K562 (cell line): ENCODE measurements around the gene COPS6. TPM values are rescaled to one million over a fixed set of nuclear protein-coding genes. Genes with fewer than 3 reads are reported as not detected.

ENCODE experiments used
- ATAC-seq: fragments of 200-7000 bp; cut with Tn5 transposase; 3 replicates; pipeline ENCODE4 v1.9.1; 2020; ENCODE audit warnings: moderate library complexity
- BruUV-seq: library from RNA; stranded (reverse); fragments of 400-500 nt; replicated peaks from 2 replicates; lab custom pipeline; 2021; lab: Mats Ljungman, UMichigan
- CTCF ChIA-PET: fragments of 300-600 bp; formaldehyde crosslinking; extraction: SDS; loops from one replicate; lab custom pipeline; 2021; ENCODE audit warnings: low intra/inter-chr PET ratio; lab: Yijun Ruan, JAX
- POLR2A ChIA-PET: fragments of 300-600, 350-650 bp; sonication (Branson Sonifier 250); formaldehyde crosslinking; extraction: SDS; loops from one replicate; lab custom pipeline; 2021; ENCODE audit warnings: antibody characterized with exemption, inconsistent platforms; lab: Yijun Ruan, JAX
- DNase-seq, 4 experiments: peaks; one replicate each; pipeline versions ENCODE4 v3.0.0 to v3.0.0-alpha.2; 2011 to 2018; ENCODE audit warnings: low spot score in 3 of 4, mixed read lengths in 3 of 4; ENCODE audit errors: extremely low read depth in 1 of 4
- FAIRE-seq: peaks from 2 replicates; lab custom pipeline; 2011; peaks lifted over from hg19 to GRCh38; lab: Jason Lieb, UNC
- H2AFZ ChIP-seq: 2 replicates; pipeline ENCODE4 v1.6.0; 2011; ENCODE audit warnings: low read depth, low read length, control low read depth, inconsistent platforms
- H3K27ac ChIP-seq: fragments of 200-600 bp; 3 replicates; pipeline ENCODE4 v1.8.0; 2011; ENCODE audit warnings: low read depth, mild to moderate bottlenecking, control low read depth, inconsistent platforms, low read length, moderate library complexity, mixed read lengths; ENCODE audit errors: extremely low read depth
- H3K27me3 ChIP-seq, 2 experiments: fragments of 300-600 bp in 1 of 2; 2 replicates in 1 of 2; 3 replicates in 1 of 2; pipeline versions ENCODE4 v1.6.0 to v1.8.0; 2011; ENCODE audit warnings: inconsistent platforms in 2 of 2, low read length in 2 of 2, mild to moderate bottlenecking in 1 of 2, mixed read lengths in 1 of 2, moderate library complexity in 1 of 2; ENCODE audit not compliant: control insufficient read depth in 2 of 2, insufficient read depth in 2 of 2
- H3K36me3 ChIP-seq: fragments of 300-600 bp; 3 replicates; pipeline ENCODE4 v1.8.0; 2011; ENCODE audit warnings: mild to moderate bottlenecking, low read length, inconsistent platforms; ENCODE audit not compliant: control insufficient read depth, insufficient read depth
- H3K4me1 ChIP-seq, 2 experiments: fragments of 200-600 bp in 1 of 2; replicated peaks in 1 of 2; 2 replicates in 1 of 2; 3 replicates in 1 of 2; pipeline versions ENCODE4 v1.5.1 to v1.8.0; 2011; ENCODE audit warnings: inconsistent platforms in 2 of 2, low read length in 2 of 2, mild to moderate bottlenecking in 1 of 2, mixed read lengths in 1 of 2, moderate library complexity in 1 of 2; ENCODE audit not compliant: control insufficient read depth in 2 of 2, insufficient read depth in 2 of 2
- H3K4me2 ChIP-seq: 2 replicates; pipeline ENCODE4 v1.6.1; 2011; ENCODE audit warnings: low read length, control low read depth, inconsistent platforms, mixed read lengths; ENCODE audit not compliant: insufficient read depth
- H3K4me3 ChIP-seq: fragments of 200-600 bp; sonication (generic), shearing (Covaris generic); 2 replicates; pipeline ENCODE4 v1.5.1; 2016; ENCODE audit warnings: control low read depth, inconsistent platforms
- H3K79me2 ChIP-seq: fragments of 200-600 bp; 3 replicates; pipeline ENCODE4 v1.8.0; 2011; ENCODE audit warnings: low read length, inconsistent platforms; ENCODE audit not compliant: control insufficient read depth, insufficient read depth
- H3K9ac ChIP-seq, 2 experiments: 2 replicates each; pipeline versions ENCODE4 v1.6.0 to v1.6.1; 2011; ENCODE audit warnings: low read depth in 2 of 2, low read length in 2 of 2, control low read depth in 1 of 2, inconsistent platforms in 1 of 2, mild to moderate bottlenecking in 1 of 2, mixed read lengths in 1 of 2; ENCODE audit not compliant: insufficient read depth in 1 of 2
- H3K9me1 ChIP-seq: one replicate; pipeline ENCODE4 v1.6.0; 2011; ENCODE audit warnings: inconsistent platforms, mild to moderate bottlenecking, low read length, moderate library complexity; ENCODE audit not compliant: control insufficient read depth, insufficient read depth
- H3K9me3 ChIP-seq: replicated peaks from 2 replicates; pipeline ENCODE4 v1.5.1; 2011; ENCODE audit warnings: low read depth, low read length, inconsistent platforms; ENCODE audit not compliant: control insufficient read depth, insufficient read depth
- H4K20me1 ChIP-seq: replicated peaks from 2 replicates; pipeline ENCODE4 v1.6.1; 2011; ENCODE audit warnings: low read length, inconsistent platforms, mixed read lengths; ENCODE audit not compliant: control insufficient read depth, insufficient read depth
- CBFA2T3 ChIP-seq: fragments of 450-650 bp; IDR thresholded peaks from 2 replicates; pipeline ENCODE4 v1.6.1; 2017
- DPF2 ChIP-seq: fragments of 450-650 bp; IDR thresholded peaks from 2 replicates; pipeline ENCODE4 v1.6.1; 2016
- ELF4 ChIP-seq: fragments of 450-650 bp; formaldehyde crosslinking; IDR thresholded peaks from 2 replicates; pipeline ENCODE4 v1.4.0; 2022; ENCODE audit warnings: missing genetic modification characterization
- EP400 ChIP-seq: fragments of 450-650 bp; IDR thresholded peaks from 2 replicates; pipeline ENCODE4 v1.6.1; 2017; ENCODE audit warnings: antibody characterized with exemption, mild to moderate bottlenecking, moderate library complexity
- FOXK2 ChIP-seq, 2 experiments: fragments of 450-650 bp; IDR thresholded peaks in 1 of 2; conservative IDR thresholded peaks in 1 of 2; 2 replicates each; pipeline ENCODE4 v1.6.1; 2016; ENCODE audit warnings: low read depth in 2 of 2, mild to moderate bottlenecking in 1 of 2
- GABPB1 ChIP-seq: sonication (generic); formaldehyde crosslinking; IDR thresholded peaks from 2 replicates; pipeline ENCODE4 v1.8.0; 2022; ENCODE audit warnings: mild to moderate bottlenecking, missing genetic modification reagents
- NR4A1 ChIP-seq, 2 experiments: fragments of 250-450 bp in 1 of 2; fragments of 450-650 bp in 1 of 2; sonication (Bioruptor Pico) in 1 of 2; IDR thresholded peaks; 2 replicates each; pipeline versions ENCODE4 v1.4.0 to v1.6.1; 2016 to 2020; ENCODE audit warnings: mild to moderate bottlenecking in 2 of 2, missing compliant biosample characterization in 1 of 2, missing genetic modification characterization in 1 of 2, moderate library complexity in 1 of 2
- SMAD4 ChIP-seq: fragments of 250-450 bp; sonication (Bioruptor Pico); conservative IDR thresholded peaks from 2 replicates; pipeline ENCODE4 v1.8.0; 2021; ENCODE audit warnings: inconsistent platforms, mild to moderate bottlenecking, moderate library complexity
- SREBF1 ChIP-seq: fragments of 150-350 bp; IDR thresholded peaks from 2 replicates; pipeline ENCODE4 v1.6.1; 2014; ENCODE audit warnings: antibody characterized with exemption, low read depth, low read length, borderline replicate concordance
- TCF3 ChIP-seq: sonication (generic); formaldehyde crosslinking; IDR thresholded peaks from 2 replicates; pipeline ENCODE4 v1.4.0; 2020; ENCODE audit warnings: mild to moderate bottlenecking, missing genetic modification reagents
- ZNF263 ChIP-seq: sonication (generic); formaldehyde crosslinking; IDR thresholded peaks from 2 replicates; pipeline ENCODE4 v1.8.0; 2022; ENCODE audit warnings: mild to moderate bottlenecking, missing genetic modification reagents, borderline replicate concordance
- ZNF347 ChIP-seq: fragments of 450-650 bp; formaldehyde crosslinking; IDR thresholded peaks from 2 replicates; pipeline ENCODE4 v1.4.0; 2020; ENCODE audit warnings: low read depth, mild to moderate bottlenecking, moderate library complexity
- ZNF583 ChIP-seq: fragments of 250-450 bp; sonication (Bioruptor Pico); IDR thresholded peaks from 2 replicates; pipeline ENCODE4 v1.4.0; 2020
- ZNF766 ChIP-seq: fragments of 200-800 bp; sonication (Bioruptor generic); conservative IDR thresholded peaks from 2 replicates; pipeline ENCODE4 v1.6.1; 2016; ENCODE audit warnings: missing genetic modification characterization, missing compliant biosample characterization
- WGBS: fragments of 100-300 bp; shearing (Covaris generic); methylation state at CpG from one replicate; pipeline ENCODE4 v1.1.6; 2016; ENCODE audit warnings: low coverage, mixed read lengths; ENCODE audit not compliant: insufficient coverage; ENCODE audit errors: missing lambda C conversion rate; 5-methylcytosine and 5-hydroxymethylcytosine counted together
- in situ Hi-C: fragments of 300-500 bp; cut with MboI; formaldehyde crosslinking; loops from 4 replicates; pipeline ENCODE4 v1.15.0; 2018; ENCODE audit warnings: inconsistent platforms, mixed read lengths
- intact Hi-C: fragments of 100-400 bp; cut with micrococcal nuclease; formaldehyde crosslinking; loops from 2 replicates; pipeline ENCODE4 v1.14.2; 2022
- polyA plus RNA-seq, 8 experiments: library from polyadenylated mRNA; depleted of rRNA in 4 of 8; stranded (reverse) in 5 of 8; unstranded in 3 of 8; fragments of >200 nt; fragmentation: Nextera tagmentation in 2 of 8; fragmentation: Illumina TruSeq in 1 of 8; extraction: Ambion mirVana in 2 of 8; extraction: Trizol in 1 of 8; gene quantifications; 2 replicates each; pipeline versions ENCODE4 v1.2.1 to v1.2.3, GENCODE V29; 2011 to 2014; ENCODE audit warnings: inconsistent platforms in 1 of 8, missing spikeins in 1 of 8
- total RNA-seq, 7 experiments: library from RNA; depleted of rRNA in 6 of 7; stranded (reverse); fragments of >200 nt in 6 of 7; fragmentation: Illumina TruSeq in 2 of 7; extraction: Trizol in 2 of 7; gene quantifications; 2 replicates each; pipeline versions ENCODE4 v1.2.1 to v1.2.3, GENCODE V29; 2011 to 2021; ENCODE audit warnings: low replicate concordance in 1 of 7
- TF ChIP-seq, protein P1 (sequence below): sonication (generic); formaldehyde crosslinking; IDR thresholded peaks from 2 replicates; pipeline ENCODE4 v1.8.0; 2022; ENCODE audit warnings: mild to moderate bottlenecking, missing genetic modification reagents
- TF ChIP-seq, protein P2 (sequence below), 3 experiments: fragments of 200-800 bp in 1 of 3; sonication (Bioruptor generic) in 1 of 3; sonication (generic) in 1 of 3; formaldehyde crosslinking in 1 of 3; IDR thresholded peaks; 2 replicates each; pipeline versions ENCODE4 v1.6.1 to v1.8.0; 2016 to 2022; ENCODE audit warnings: mild to moderate bottlenecking in 2 of 3, missing compliant biosample characterization in 2 of 3, missing genetic modification characterization in 2 of 3, missing genetic modification reagents in 1 of 3

Gene COPS6
- total and polyA plus RNA-seq, 9 of the 15 experiments (the other 6 are each of a cell fraction or from before 2014, with no cell fraction given): 63.0 to 331 (median 168) TPM

DNA sequence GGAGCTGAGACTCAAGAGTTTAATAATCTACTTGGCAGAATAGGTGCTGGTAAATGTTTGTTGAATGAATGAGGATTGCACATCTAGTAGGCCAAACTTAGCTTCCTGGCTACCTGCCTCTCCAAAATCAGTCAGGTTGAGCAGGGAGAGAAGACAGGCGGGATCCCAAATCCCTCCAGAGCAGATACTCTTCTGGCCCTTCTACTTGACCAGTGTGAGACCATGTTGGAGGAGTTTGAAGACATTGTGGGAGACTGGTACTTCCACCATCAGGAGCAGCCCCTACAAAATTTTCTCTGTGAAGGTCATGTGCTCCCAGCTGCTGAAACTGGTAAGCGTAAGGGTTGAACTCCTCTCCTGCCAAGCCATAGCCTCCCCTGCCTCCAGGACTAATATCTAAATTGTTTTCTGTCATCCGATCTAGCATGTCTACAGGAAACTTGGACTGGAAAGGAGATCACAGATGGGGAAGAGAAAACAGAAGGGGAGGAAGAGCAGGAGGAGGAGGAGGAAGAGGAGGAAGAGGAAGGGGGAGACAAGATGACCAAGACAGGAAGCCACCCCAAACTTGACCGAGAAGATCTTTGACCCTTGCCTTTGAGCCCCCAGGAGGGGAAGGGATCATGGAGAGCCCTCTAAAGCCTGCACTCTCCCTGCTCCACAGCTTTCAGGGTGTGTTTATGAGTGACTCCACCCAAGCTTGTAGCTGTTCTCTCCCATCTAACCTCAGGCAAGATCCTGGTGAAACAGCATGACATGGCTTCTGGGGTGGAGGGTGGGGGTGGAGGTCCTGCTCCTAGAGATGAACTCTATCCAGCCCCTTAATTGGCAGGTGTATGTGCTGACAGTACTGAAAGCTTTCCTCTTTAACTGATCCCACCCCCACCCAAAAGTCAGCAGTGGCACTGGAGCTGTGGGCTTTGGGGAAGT, 35.8 kb downstream of the COPS6 start:
- POLR2A ChIA-PET: interaction anchor here (0.6 to 5.7 kb wide), 23 partner anchors 9 to 877 kb away, joined by 3 to 45 read pairs (median 3); partner anchors contain the start of genes AP4M1, COPS6, MCM7 and MEPCE
- peak overlapping the region; percentile 61 to 69; a peak in 3 of 4 replicates for H3K9ac ChIP-seq
- H3K27me3 ChIP-seq: no peaks in the 10 kb centered on the region
- peaks cover 42 to 70% of the 10 kb centered on the region in 2 experiments for H3K4me1 ChIP-seq
- 50% methylated on average over 4 of the region's 4 CpGs for WGBS
- no peaks in the 10 kb centered on the region for H3K9me3 ChIP-seq
- no peak overlapping the region for H2AFZ ChIP-seq
- intact Hi-C loops: loop anchor here (5.0 kb wide), 2 partner anchors 77 to 147 kb away; partner anchors contain the start of genes AZGP1 and ZSCAN21
- ATAC-seq (peak; percentile 33), DNase-seq (peak; percentile 48 to 80 (median 63)), FAIRE-seq (peak; percentile 77)
- H4K20me1 ChIP-seq: 0 out of 2 replicates have a peak, but pooled peaks cover 3% of the 10 kb centered on the region
- no peaks in the 10 kb centered on the region for H3K9me1 ChIP-seq
- H3K27ac ChIP-seq: peak overlapping the region; percentile 80
- no TSS peak for BruUV-seq
- H3K4me2 ChIP-seq: peak overlapping the region; percentile 74
- no peak overlapping the region; the same call in 1 of the 2 replicates for H3K4me3 ChIP-seq
- in situ Hi-C loops: loop anchor here (5.0 kb wide), 2 partner anchors 132 to 207 kb away; partner anchors contain the start of gene TRIM4
- peaks cover 29% of the 10 kb centered on the region for H3K79me2 ChIP-seq
- CTCF ChIA-PET: no interaction called here
- H3K36me3 ChIP-seq: no peaks in the 10 kb centered on the region
- TF ChIP-seq, protein P1, sequence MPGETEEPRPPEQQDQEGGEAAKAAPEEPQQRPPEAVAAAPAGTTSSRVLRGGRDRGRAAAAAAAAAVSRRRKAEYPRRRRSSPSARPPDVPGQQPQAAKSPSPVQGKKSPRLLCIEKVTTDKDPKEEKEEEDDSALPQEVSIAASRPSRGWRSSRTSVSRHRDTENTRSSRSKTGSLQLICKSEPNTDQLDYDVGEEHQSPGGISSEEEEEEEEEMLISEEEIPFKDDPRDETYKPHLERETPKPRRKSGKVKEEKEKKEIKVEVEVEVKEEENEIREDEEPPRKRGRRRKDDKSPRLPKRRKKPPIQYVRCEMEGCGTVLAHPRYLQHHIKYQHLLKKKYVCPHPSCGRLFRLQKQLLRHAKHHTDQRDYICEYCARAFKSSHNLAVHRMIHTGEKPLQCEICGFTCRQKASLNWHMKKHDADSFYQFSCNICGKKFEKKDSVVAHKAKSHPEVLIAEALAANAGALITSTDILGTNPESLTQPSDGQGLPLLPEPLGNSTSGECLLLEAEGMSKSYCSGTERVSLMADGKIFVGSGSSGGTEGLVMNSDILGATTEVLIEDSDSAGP (CRISPR knock-in tag): no peak
- no peak for TF ChIP-seq GABPB1 (CRISPR knock-in tag)
- peak; percentile 52 for TF ChIP-seq EP400
- 0 out of 2 replicates have a peak, but pooled peaks have one; percentile 35 for TF ChIP-seq ZNF583 (CRISPR knock-in tag)
- peak; percentile 29 to 57; a peak in 2 of 4 replicates for TF ChIP-seq FOXK2 (conservative IDR thresholded peaks at IDR 0.05 in 1 of 2, IDR thresholded peaks at IDR 0.05 in 1 of 2; ENCODE audit: low read depth in 2 of 2)
- no peak for TF ChIP-seq NR4A1 (CRISPR knock-in tag; IDR thresholded peaks at IDR 0.05)
- TF ChIP-seq NR4A1 (tag; IDR thresholded peaks at IDR 0.05): peak; percentile 75; the same call in 1 of the 2 replicates
- TF ChIP-seq, protein P2, sequence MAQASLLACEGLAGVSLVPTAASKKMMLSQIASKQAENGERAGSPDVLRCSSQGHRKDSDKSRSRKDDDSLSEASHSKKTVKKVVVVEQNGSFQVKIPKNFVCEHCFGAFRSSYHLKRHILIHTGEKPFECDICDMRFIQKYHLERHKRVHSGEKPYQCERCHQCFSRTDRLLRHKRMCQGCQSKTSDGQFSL (CRISPR knock-in tag; IDR thresholded peaks at IDR 0.05): no peak
- TF ChIP-seq, protein P2 (tag; IDR thresholded peaks at IDR 0.05): peak in 1 of 2 experiments; percentile 74; a peak in 2 of 4 replicates
- peak; percentile 18; the same call in 1 of the 2 replicates for TF ChIP-seq ZNF766 (CRISPR knock-in tag)
- peak; percentile 52 for TF ChIP-seq SMAD4 (CRISPR knock-in tag)
- no peak for TF ChIP-seq SREBF1
- TF ChIP-seq ELF4 (CRISPR knock-in tag): 0 out of 2 replicates have a peak, but pooled peaks have one; percentile 45
- 0 out of 2 replicates have a peak, but pooled peaks have one; percentile 5 for TF ChIP-seq CBFA2T3
- 0 out of 2 replicates have a peak, but pooled peaks have one; percentile 25 for TF ChIP-seq DPF2
- TF ChIP-seq TCF3: peak; percentile 9; the same call in 1 of the 2 replicates
- peak; percentile 62; the same call in 1 of the 2 replicates for TF ChIP-seq ZNF263 (CRISPR knock-in tag)
- no peak for TF ChIP-seq ZNF347 (CRISPR knock-in tag)
